GM12801 (cell line): ENCODE measurements around the gene LARP1.

Experiments
- CTCF ChIP-seq: IDR thresholded peaks from one replicate; pipeline ENCODE4 v1.5.1; 2011; ENCODE audit warnings: control low read depth; ENCODE audit not compliant: insufficient read length; ENCODE audit errors: extremely low read depth

The LARP1 gene

GRCh38 chr5:154713615-154714125, 41.5 kb upstream of the LARP1 start:
- no peak for TF ChIP-seq CTCF

GRCh38 chr5:154714266-154714986, 40.8 kb upstream of the LARP1 start:
- no peak for TF ChIP-seq CTCF

- TF ChIP-seq CTCF: no peak
Measured at GRCh38 chr5:154721481-154722058, 33.6 kb upstream of the LARP1 start.

GRCh38 chr5:154722097-154722496, 33.1 kb upstream of the LARP1 start:
- no peak for TF ChIP-seq CTCF

- TF ChIP-seq CTCF: no peak
Measured at GRCh38 chr5:154722936-154723335, 32.2 kb upstream of the LARP1 start.

GRCh38 chr5:154723740-154724505, 31.3 kb upstream of the LARP1 start:
- no peak for TF ChIP-seq CTCF

- TF ChIP-seq CTCF: no peak
Measured at GRCh38 chr5:154727361-154727760, 27.8 kb upstream of the LARP1 start.
